ENCODE data around the gene C1orf198.
"Not testable (repeated sequence)": the region's sequence is repeated elsewhere in the genome, so short reads cannot be mapped to it uniquely, and the experiment has no call there.

C1orf198 gene

GRCh38 chr1:230852959-230853358 is 15.4 kb downstream of the C1orf198 start:
- in situ Hi-C loops (cut with HindIII; ENCODE audit: low pct_unique_long_range_greater_than_20kb, low sequenced_read_pairs): no loop called here
- DNase-seq (ENCODE audit: low read depth in 1 of 2, low spot score in 1 of 2): no peak
- no peak for TF ChIP-seq JUND (IDR thresholded peaks at IDR 0.05; ENCODE audit: low read depth)

DNA sequence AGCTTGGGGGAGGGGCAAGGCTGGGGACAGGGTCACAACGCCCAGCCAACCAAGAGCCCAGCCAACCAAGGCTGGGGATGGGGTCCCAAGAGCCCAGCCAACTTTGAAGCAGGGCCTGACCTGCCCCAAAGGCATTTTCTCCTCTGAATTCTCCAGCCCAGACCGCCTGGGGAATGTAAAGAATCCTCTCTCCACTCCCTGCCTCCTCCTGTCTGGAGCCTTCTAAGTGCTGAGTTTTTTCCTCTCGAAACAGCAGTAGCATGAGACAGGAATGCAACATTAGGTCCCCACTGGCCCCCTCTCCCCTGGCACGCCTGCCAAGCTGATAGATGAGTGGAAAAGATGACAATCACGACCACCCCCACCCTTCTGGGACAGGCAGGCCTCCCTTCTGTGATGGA is 17.0 kb downstream of the C1orf198 start:
- in situ Hi-C loops (cut with HindIII; ENCODE audit: low pct_unique_long_range_greater_than_20kb, low sequenced_read_pairs): no loop called here
- peak in 1 of 2 experiments; percentile 12 for DNase-seq (ENCODE audit: low read depth in 1 of 2, low spot score in 1 of 2)
- no peak for TF ChIP-seq JUND (IDR thresholded peaks at IDR 0.05; ENCODE audit: low read depth)

GRCh38 chr1:230850547-230850946 is 17.8 kb downstream of the C1orf198 start:
- no peak for DNase-seq (ENCODE audit: low read depth in 1 of 2, low spot score in 1 of 2)
- no peak for TF ChIP-seq JUND (IDR thresholded peaks at IDR 0.05; ENCODE audit: low read depth)
- in situ Hi-C loops (cut with HindIII; ENCODE audit: low pct_unique_long_range_greater_than_20kb, low sequenced_read_pairs): no loop called here

DNA sequence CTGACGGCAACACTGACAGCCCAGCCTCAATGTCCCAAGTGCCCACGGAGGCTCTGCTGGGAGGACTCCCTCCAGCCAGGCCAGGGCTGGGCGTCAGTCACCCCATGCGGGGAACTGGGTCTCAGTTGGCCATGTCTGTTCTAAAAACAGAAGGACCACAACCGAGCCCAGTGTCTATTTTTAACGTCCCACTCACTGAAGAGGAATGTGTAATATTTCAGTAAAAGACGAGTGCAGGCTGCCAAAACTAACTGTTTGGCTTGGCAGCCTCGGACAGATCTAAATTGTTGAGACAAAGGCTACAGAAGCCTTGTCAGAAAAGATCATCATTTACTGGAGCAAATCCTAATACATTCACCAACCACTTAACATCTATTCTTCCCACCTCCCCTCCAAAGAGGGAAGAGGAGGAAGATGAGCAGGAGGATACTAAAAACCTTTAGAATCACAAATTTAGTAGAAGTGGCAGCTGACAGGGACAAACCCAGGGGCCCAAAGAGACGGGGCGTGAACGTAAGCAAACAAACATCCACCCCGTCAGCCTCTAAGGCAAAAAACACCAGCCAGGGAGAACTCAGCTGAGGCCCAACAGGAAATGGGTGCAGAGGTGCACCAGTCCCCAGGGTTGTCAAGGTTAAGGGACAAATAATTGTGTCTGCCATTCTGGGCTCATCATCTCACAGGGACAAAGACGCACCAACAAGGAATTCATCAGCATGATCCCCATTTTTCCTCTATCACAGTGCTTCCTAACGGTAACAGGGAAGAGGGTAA is 18.7 kb downstream of the C1orf198 start:
- in situ Hi-C loops (cut with HindIII; ENCODE audit: low pct_unique_long_range_greater_than_20kb, low sequenced_read_pairs): no loop called here
- peak; percentile 48; the same call in 1 of the 2 replicates for TF ChIP-seq JUND (IDR thresholded peaks at IDR 0.05; ENCODE audit: low read depth)
- peak in 1 of 2 experiments; percentile 18 for DNase-seq (ENCODE audit: low read depth in 1 of 2, low spot score in 1 of 2)

DNA sequence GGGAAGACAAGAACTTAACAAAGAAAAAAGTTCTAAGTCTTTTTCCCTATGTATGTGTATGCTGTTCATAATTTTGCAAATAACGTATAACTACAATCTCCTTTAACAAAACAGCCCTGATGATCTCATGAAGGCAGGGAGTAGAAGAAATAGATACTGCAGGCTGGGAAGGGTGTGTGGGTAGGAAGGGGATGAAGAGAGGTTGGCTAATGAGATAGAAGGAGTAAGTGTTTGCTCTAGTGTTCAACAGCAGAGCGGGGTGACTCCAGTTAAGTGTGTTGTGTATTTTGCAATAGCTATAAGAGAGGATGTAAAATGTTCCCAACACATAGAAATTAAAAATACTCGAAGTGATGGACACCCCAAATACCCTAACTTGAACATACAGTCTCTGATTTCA is 20.1 kb downstream of the C1orf198 start:
- in situ Hi-C loops (cut with HindIII; ENCODE audit: low pct_unique_long_range_greater_than_20kb, low sequenced_read_pairs): no loop called here
- DNase-seq (ENCODE audit: low read depth in 1 of 2, low spot score in 1 of 2): no peak
- TF ChIP-seq JUND (IDR thresholded peaks at IDR 0.05; ENCODE audit: low read depth): no peak

DNA sequence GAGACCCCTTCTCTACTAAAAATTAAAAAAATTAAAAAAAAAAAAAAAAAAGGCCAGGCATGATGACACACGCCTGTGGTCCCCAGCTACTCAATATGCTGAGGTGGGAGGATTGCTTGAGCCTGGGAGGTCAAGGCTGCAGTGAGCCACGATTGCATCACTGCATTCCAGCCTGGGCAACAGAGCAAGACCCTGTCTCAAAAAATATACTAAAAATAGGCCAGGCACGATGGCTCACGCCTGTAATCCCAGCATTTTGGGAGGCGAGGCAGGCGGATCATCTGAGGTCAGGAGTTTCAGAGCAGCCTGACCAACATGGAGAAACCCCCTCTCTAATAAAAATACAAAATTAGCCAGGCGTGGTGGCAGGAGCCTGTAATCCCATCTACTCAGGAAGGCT is 23.1 kb downstream of the C1orf198 start:
- in situ Hi-C loops (cut with HindIII; ENCODE audit: low pct_unique_long_range_greater_than_20kb, low sequenced_read_pairs); DNase-seq (ENCODE audit: low read depth in 1 of 2, low spot score in 1 of 2): not testable (repeated sequence)

DNA sequence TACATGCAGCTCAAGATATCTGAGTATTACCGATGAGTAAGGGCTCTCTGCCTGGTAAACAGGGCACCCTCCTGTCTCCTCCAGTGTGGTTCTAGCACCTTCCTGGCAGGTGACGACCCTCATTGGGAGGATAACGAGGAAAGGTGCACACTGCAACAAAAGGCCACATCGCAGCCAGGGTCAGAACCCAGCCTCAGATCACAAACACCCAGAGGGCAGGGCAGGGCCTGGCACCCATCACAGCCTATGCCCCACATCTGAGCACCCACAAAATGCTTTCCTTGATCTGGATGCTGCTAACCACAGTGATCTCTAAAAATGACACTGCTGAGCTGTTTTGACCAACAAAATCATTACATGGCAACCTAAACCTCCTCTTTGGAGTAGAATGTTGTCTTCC is 23.8 kb downstream of the C1orf198 start:
- no peak for TF ChIP-seq JUND (IDR thresholded peaks at IDR 0.05; ENCODE audit: low read depth)
- in situ Hi-C loops (cut with HindIII; ENCODE audit: low pct_unique_long_range_greater_than_20kb, low sequenced_read_pairs): no loop called here
- DNase-seq (ENCODE audit: low read depth in 1 of 2, low spot score in 1 of 2): no peak

GRCh38 chr1:230843503-230844309 is 24.6 kb downstream of the C1orf198 start:
- in situ Hi-C loops (cut with HindIII; ENCODE audit: low pct_unique_long_range_greater_than_20kb, low sequenced_read_pairs): no loop called here
- DNase-seq (ENCODE audit: low read depth in 1 of 2, low spot score in 1 of 2): no peak
- no peak for TF ChIP-seq JUND (IDR thresholded peaks at IDR 0.05; ENCODE audit: low read depth)

DNA sequence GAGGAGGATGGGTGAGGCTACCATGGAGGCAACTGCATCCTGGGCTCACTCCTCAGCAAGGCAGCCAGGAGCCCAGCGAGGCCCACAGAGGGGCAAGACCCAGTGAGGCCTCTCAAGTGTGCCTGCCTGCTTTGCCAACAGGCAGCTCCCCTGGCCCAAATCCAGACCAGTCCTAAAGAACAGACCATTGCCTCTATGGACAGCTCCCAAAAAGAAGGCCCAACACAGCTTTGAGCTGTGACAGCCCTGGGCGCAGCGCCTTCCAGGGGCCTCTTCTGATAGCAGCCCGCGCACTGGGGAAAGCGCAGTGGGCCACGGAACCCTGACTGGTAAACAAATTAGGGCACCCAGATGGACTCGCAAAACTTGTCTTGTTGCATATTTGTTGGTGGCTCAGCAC is 25.5 kb downstream of the C1orf198 start:
- TF ChIP-seq JUND (IDR thresholded peaks at IDR 0.05; ENCODE audit: low read depth): no peak
- in situ Hi-C loops (cut with HindIII; ENCODE audit: low pct_unique_long_range_greater_than_20kb, low sequenced_read_pairs): no loop called here
- DNase-seq (ENCODE audit: low read depth in 1 of 2, low spot score in 1 of 2): peak in 1 of 2 experiments; percentile 81

DNA sequence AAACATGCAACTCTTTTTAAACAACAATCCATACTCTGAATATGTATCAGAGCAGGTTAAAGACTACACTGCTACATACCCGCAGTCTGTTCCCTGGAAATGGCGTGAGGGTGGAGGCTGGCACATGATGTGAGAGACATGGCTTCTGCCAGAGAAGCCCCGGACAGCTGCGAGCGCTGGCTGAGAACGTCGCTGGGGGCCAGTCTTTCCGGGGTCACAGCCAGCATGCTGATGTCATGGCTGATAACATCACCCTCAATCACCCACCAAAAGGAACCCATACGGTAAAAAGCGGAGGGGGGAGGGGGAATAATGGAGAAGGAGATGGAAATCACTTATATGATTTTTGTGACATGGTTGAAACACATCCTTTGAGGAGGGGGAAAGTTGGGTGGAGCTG is 29.1 kb downstream of the C1orf198 start:
- no peak for TF ChIP-seq JUND (IDR thresholded peaks at IDR 0.05; ENCODE audit: low read depth)
- in situ Hi-C loops (cut with HindIII; ENCODE audit: low pct_unique_long_range_greater_than_20kb, low sequenced_read_pairs): no loop called here

DNA sequence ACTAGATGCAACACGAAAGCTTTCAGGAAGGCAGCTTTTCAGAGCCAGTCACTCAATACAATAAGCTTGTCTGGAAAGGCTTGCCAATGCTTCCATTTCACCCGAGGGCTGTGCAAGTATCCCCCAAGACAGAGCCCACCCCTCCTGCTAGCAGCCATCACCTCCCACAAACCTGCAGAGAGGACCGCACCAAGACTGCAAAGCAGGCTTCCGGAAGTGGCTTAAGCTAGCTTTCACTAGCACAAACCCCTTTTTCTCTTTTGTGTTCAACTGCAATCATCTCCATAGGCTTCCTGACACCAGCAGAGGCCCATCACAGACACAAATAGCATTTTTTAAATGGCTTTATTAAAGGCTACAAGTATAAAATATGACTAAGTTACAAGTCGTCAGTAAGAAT is 31.5 kb downstream of the C1orf198 start:
- no peak for DNase-seq (ENCODE audit: low read depth in 1 of 2, low spot score in 1 of 2)
- no peak for TF ChIP-seq JUND (IDR thresholded peaks at IDR 0.05; ENCODE audit: low read depth)
- in situ Hi-C loops (cut with HindIII; ENCODE audit: low pct_unique_long_range_greater_than_20kb, low sequenced_read_pairs): no loop called here

More for the DNA sequence above, 29.1 kb downstream of the C1orf198 start:
- no peak for DNase-seq (ENCODE audit: low read depth in 1 of 2, low spot score in 1 of 2)

DNA sequence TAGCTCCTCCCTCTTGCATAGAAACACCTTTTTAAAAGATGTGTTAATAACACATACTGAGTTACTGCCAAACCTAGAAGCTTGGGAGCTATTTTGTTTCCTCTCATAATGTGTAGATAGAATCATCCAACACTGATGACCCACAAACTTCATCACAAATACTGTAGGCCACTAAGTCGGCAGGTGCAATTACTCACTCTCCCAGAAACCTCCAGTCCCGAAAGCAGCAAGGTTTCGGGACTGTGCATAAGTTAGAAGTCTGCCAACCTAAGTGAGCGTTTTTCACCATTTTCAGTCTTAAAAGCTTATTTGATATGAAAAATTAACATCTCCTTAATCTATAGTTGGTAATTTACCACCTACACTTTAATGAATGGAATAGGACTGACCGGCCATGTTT is 32.0 kb downstream of the C1orf198 start:
- in situ Hi-C loops (cut with HindIII; ENCODE audit: low pct_unique_long_range_greater_than_20kb, low sequenced_read_pairs): no loop called here
- no peak for DNase-seq (ENCODE audit: low read depth in 1 of 2, low spot score in 1 of 2)
- no peak for TF ChIP-seq JUND (IDR thresholded peaks at IDR 0.05; ENCODE audit: low read depth)

GRCh38 chr1:230834292-230834691 is 34.0 kb downstream of the C1orf198 start:
- no peak for TF ChIP-seq JUND (IDR thresholded peaks at IDR 0.05; ENCODE audit: low read depth)

More at GRCh38 chr1:230834292-230834691, 34.0 kb downstream of the C1orf198 start:
- in situ Hi-C loops (cut with HindIII; ENCODE audit: low pct_unique_long_range_greater_than_20kb, low sequenced_read_pairs): no loop called here
- no peak for DNase-seq (ENCODE audit: low read depth in 1 of 2, low spot score in 1 of 2)
